ENCODE results near the gene DLG2.
"Not testable (repeated sequence)": the region's sequence is repeated elsewhere in the genome, so short reads cannot be mapped to it uniquely, and the experiment has no call there.

The DLG2 gene

GRCh38 chr11:85444479-85444878 is 182.7 kb downstream of the DLG2 start:
- DNase-seq (ENCODE audit: low spot score), result no peak

GRCh38 chr11:85440273-85440672 is 186.9 kb downstream of the DLG2 start:
- DNase-seq (ENCODE audit: low spot score), result no peak

GRCh38 chr11:85438328-85438727 is 188.8 kb downstream of the DLG2 start:
- DNase-seq (ENCODE audit: low spot score), result no peak

GRCh38 chr11:85431319-85431718 is 195.8 kb downstream of the DLG2 start:
- no peak for DNase-seq (ENCODE audit: low spot score)

- no peak for DNase-seq (ENCODE audit: low spot score)
These were observed 203.3 kb downstream of the DLG2 start for GRCh38 chr11:85423794-85424193.

GRCh38 chr11:85423316-85423715 is 203.8 kb downstream of the DLG2 start:
- no peak for DNase-seq (ENCODE audit: low spot score)

- DNase-seq (ENCODE audit: low spot score), result no peak
These were observed 213.0 kb downstream of the DLG2 start for GRCh38 chr11:85414175-85414574.

- peak; percentile 13 for DNase-seq (ENCODE audit: low spot score)
These were observed 219.5 kb downstream of the DLG2 start for GRCh38 chr11:85407648-85408047.

- no peak for DNase-seq (ENCODE audit: low spot score)
These were observed 220.3 kb downstream of the DLG2 start for GRCh38 chr11:85406841-85407240.

- DNase-seq (ENCODE audit: low spot score), result no peak
These were observed 220.8 kb downstream of the DLG2 start for GRCh38 chr11:85406316-85406715.

- not testable (repeated sequence) for DNase-seq (ENCODE audit: low spot score)
These were observed 231.6 kb downstream of the DLG2 start for GRCh38 chr11:85395515-85396055.

GRCh38 chr11:85394283-85394682 is 232.9 kb downstream of the DLG2 start:
- DNase-seq (ENCODE audit: low spot score), result no peak

GRCh38 chr11:85391141-85391540 is 236.0 kb downstream of the DLG2 start:
- no peak for DNase-seq (ENCODE audit: low spot score)

- no peak for DNase-seq (ENCODE audit: low spot score)
These were observed 241.6 kb downstream of the DLG2 start for GRCh38 chr11:85385547-85385946.

GRCh38 chr11:85385111-85385510 is 242.0 kb downstream of the DLG2 start:
- DNase-seq (ENCODE audit: low spot score), result no peak

- no peak for DNase-seq (ENCODE audit: low spot score)
These were observed 248.1 kb downstream of the DLG2 start for GRCh38 chr11:85379066-85379465.

- no peak for DNase-seq (ENCODE audit: low spot score)
These were observed 249.2 kb downstream of the DLG2 start for GRCh38 chr11:85377901-85378300.

- no peak for DNase-seq (ENCODE audit: low spot score)
These were observed 267.3 kb downstream of the DLG2 start for GRCh38 chr11:85359859-85360258.

- DNase-seq (ENCODE audit: low spot score), result no peak
These were observed 271.2 kb downstream of the DLG2 start for GRCh38 chr11:85355921-85356320.

- DNase-seq (ENCODE audit: low spot score), result not testable (repeated sequence)
These were observed 277.6 kb downstream of the DLG2 start for GRCh38 chr11:85349539-85349938.

- no peak for DNase-seq (ENCODE audit: low spot score)
These were observed 278.2 kb downstream of the DLG2 start for GRCh38 chr11:85348945-85349344.

- no peak for DNase-seq (ENCODE audit: low spot score)
These were observed 279.9 kb downstream of the DLG2 start for GRCh38 chr11:85347291-85347690.

GRCh38 chr11:85346484-85346883 is 280.7 kb downstream of the DLG2 start:
- DNase-seq (ENCODE audit: low spot score), result no peak

- not testable (repeated sequence) for DNase-seq (ENCODE audit: low spot score)
These were observed 286.3 kb downstream of the DLG2 start for GRCh38 chr11:85340846-85341245.

- no peak for DNase-seq (ENCODE audit: low spot score)
These were observed 308.6 kb downstream of the DLG2 start for GRCh38 chr11:85318573-85318972.

All from SW480 (cell line).